OCI-LY7 (cell line): ENCODE measurements around the gene PDC.
"Not testable (repeated sequence)": the region's sequence is repeated elsewhere in the genome, so short reads cannot be mapped to it uniquely, and the experiment has no call there.

Experiments
- EZH2phosphoT487 ChIP-seq: fragments of 200-600 bp; sonication (generic); IDR thresholded peaks from 2 replicates; pipeline ENCODE4 v1.6.1; 2018; ENCODE audit warnings: low read depth, borderline replicate concordance, mild to moderate bottlenecking, mixed run types, antibody characterized with exemption, low read length, moderate library complexity, mixed read lengths
- TF ChIP-seq, protein P1 (sequence below): fragments of 200-600 bp; sonication (generic); conservative IDR thresholded peaks from 2 replicates; pipeline ENCODE4 v1.5.1; 2014; ENCODE audit warnings: mild to moderate bottlenecking, antibody characterized with exemption, low read length, moderate library complexity, mixed read lengths

- TF ChIP-seq, protein P1, sequence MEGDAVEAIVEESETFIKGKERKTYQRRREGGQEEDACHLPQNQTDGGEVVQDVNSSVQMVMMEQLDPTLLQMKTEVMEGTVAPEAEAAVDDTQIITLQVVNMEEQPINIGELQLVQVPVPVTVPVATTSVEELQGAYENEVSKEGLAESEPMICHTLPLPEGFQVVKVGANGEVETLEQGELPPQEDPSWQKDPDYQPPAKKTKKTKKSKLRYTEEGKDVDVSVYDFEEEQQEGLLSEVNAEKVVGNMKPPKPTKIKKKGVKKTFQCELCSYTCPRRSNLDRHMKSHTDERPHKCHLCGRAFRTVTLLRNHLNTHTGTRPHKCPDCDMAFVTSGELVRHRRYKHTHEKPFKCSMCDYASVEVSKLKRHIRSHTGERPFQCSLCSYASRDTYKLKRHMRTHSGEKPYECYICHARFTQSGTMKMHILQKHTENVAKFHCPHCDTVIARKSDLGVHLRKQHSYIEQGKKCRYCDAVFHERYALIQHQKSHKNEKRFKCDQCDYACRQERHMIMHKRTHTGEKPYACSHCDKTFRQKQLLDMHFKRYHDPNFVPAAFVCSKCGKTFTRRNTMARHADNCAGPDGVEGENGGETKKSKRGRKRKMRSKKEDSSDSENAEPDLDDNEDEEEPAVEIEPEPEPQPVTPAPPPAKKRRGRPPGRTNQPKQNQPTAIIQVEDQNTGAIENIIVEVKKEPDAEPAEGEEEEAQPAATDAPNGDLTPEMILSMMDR: not testable (repeated sequence)
- not testable (repeated sequence) for TF ChIP-seq EZH2phosphoT487
These were observed 4.6 kb upstream of the PDC start for GRCh38 chr1:186465491-186465890.
